Epithelial cell of proximal tubule (primary cell): ENCODE data around the gene IRF6. TPM values are rescaled to one million over a fixed set of nuclear protein-coding genes. Genes with fewer than 3 reads are reported as not detected.

Experiments used
- DNase-seq: peaks from one replicate; pipeline ENCODE4 v3.0.0-alpha.2; 2011; ENCODE audit warnings: low read depth
- H3K4me3 ChIP-seq: 2 replicates; pipeline ENCODE4 v1.5.1; 2011; ENCODE audit warnings: low read depth, mild to moderate bottlenecking, low read length
- total RNA-seq: library from RNA; depleted of rRNA; stranded (reverse); fragments of >200 nt; gene quantifications from 2 replicates; pipeline ENCODE4 v1.2.3, GENCODE V29; 2015
- TF ChIP-seq, protein P1 (sequence below): conservative IDR thresholded peaks from 2 replicates; pipeline ENCODE4 v1.5.1; 2012; ENCODE audit warnings: low read depth, mild to moderate bottlenecking, low read length

IRF6 gene
- total RNA-seq, 1 donor from 2014 or later, result 43.8 TPM

DNA sequence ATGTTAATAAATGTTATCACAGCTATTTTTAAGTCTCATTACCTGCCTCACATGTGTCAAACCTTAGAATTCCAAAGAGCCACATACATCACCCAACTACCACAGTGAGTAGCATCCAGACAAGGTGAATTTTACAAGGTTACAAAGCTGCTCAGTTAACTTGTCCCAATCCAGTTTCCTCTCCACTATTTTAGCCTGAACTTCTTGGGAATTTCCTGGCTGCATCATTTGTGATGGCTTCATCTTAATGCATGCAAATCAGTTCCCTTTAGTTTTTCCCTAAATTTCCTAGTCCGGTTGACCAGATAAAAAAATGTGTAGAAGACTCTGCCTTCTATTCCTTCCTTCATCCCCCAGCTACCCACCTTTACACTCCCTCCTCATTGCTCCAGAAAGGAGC, 50.7 kb downstream of the IRF6 start:
- TF ChIP-seq, protein P1, sequence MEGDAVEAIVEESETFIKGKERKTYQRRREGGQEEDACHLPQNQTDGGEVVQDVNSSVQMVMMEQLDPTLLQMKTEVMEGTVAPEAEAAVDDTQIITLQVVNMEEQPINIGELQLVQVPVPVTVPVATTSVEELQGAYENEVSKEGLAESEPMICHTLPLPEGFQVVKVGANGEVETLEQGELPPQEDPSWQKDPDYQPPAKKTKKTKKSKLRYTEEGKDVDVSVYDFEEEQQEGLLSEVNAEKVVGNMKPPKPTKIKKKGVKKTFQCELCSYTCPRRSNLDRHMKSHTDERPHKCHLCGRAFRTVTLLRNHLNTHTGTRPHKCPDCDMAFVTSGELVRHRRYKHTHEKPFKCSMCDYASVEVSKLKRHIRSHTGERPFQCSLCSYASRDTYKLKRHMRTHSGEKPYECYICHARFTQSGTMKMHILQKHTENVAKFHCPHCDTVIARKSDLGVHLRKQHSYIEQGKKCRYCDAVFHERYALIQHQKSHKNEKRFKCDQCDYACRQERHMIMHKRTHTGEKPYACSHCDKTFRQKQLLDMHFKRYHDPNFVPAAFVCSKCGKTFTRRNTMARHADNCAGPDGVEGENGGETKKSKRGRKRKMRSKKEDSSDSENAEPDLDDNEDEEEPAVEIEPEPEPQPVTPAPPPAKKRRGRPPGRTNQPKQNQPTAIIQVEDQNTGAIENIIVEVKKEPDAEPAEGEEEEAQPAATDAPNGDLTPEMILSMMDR, result no peak
- DNase-seq, result no peak

DNA sequence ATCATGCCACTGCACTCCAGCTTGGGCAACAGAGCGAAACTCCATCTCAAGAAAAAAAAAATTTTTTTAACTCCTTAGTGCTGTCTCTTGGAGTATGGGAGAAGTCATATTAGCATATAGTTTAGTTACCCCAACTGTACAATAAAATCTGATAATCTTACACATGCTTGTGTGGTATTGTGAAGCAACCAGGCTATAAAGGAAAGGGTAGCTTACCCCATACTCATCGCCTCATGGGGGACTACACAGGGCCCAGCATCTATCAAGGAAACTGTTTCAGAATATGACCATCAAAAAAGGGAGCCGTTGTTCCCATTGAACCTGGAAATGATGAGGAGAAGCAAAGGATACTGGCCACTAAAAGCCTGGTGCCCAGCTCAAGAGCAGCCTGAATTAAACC, 53.1 kb downstream of the IRF6 start:
- no peak for DNase-seq
- H3K4me3 ChIP-seq, result no peak overlapping the region
- TF ChIP-seq, protein P1, result no peak

More for the DNA sequence above, 50.7 kb downstream of the IRF6 start:
- H3K4me3 ChIP-seq, result no peak overlapping the region

DNA sequence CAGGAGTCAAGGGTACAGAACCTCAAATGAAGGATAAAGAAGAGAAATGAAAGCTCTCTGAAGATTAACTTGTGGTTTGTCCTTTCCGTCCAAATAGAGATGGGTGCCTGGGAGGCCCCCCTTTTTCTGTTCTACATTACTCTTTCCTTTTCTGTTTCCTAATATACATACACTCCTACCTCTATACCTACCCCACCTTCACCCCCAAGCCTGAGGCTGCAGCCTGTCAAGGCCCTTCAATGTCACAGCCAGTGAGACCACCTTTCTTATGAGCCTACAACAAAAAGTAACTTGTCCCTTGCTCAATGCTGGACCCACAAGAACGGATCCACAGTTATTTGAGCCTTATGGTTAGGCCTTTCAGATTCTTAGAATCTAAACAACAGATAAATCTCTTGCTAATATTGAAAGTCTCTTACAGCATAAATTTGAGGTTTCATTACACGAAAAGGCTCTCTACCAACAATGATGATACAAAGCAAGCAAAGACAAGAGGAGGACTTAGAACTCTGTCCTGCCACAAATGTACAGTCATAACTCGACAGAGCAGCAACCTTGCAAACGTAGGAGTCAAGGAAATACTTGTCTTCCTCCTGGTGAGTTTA, 54.2 kb downstream of the IRF6 start:
- TF ChIP-seq, protein P1, result no peak
- H3K4me3 ChIP-seq, result no peak overlapping the region
- no peak for DNase-seq

DNA sequence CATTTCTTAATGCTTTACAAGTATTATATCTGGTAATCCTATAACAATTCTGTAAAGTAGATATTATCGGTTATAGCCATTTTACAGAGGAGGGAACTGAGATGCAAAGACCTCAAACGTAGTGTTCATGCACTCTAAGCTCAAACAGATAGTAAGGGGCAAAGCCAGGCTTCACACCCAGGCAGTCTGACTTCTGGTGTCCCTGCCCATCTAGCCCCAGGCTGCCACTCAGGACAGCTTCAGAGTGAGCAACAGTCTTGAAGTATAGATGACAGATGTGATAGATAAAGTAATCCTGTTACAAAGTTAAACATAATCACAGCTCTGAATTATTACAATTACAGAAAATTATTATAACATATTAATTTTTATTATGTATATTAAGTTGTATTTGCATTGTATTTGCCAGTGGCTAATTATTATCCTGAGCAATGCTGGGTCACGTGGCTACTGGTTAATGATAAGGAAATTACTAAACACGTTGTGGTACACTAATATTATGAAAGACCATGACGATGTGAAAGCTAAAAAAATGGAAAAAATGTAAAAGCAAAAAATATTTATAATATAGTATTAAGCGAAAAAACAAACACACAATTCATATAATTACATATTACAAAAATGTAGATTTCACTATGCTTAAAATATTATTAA, 56.1 kb downstream of the IRF6 start:
- DNase-seq, result no peak
- H3K4me3 ChIP-seq, result no peak overlapping the region
- TF ChIP-seq, protein P1, result no peak

DNA sequence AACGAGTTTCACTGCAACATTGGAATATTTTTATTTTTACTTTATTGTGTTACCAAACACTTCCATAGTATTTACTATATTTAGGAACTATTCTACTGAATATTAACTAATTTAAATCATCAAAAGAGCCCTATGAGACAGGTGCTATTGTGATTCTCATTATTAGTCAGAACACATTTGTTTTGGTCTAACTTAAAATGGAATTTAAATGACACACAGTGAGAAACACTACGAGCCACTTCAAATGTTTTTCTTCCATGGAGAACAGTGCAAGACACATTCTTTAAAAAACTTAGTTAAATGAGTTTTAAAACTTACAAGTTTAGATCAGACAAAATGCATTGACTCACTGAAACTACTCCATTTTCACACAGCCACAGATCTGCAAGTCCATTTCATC, 56.7 kb downstream of the IRF6 start:
- TF ChIP-seq, protein P1, result no peak

DNA sequence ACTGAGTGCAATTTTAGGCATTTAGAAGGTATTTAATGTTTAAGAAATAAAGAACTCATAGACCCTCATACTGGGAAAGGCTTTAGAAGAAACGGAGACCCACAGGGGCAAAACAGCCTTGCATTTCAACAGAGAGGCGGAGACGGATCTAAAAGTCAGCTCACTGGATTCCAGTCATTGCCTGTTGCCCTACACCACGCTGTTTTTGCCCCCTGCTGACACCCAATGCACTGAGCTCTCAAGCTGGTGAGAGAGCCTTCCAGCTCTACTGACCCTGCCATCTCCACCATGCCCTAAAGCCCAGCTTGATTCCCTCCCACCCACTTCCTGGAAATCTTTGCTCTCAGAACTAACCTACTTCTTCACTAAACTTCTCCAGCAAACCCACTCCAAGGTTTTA, 57.3 kb downstream of the IRF6 start:
- TF ChIP-seq, protein P1, result no peak
- DNase-seq, result no peak
- no peak overlapping the region for H3K4me3 ChIP-seq

More for the DNA sequence above, 56.7 kb downstream of the IRF6 start:
- no peak for DNase-seq
- H3K4me3 ChIP-seq, result no peak overlapping the region
